K562 (cell line): ENCODE results near the gene TULP4. TPM values are rescaled to one million over a fixed set of nuclear protein-coding genes. Genes with fewer than 3 reads are reported as not detected.

Experiments
- ADNP ChIP-seq: fragments of 200-800 bp; sonication (Bioruptor generic); IDR thresholded peaks from 2 replicates; pipeline ENCODE4 v1.6.1; 2016; ENCODE audit warnings: missing genetic modification characterization, missing compliant biosample characterization
- ARID1B ChIP-seq: fragments of 450-650 bp; IDR thresholded peaks from 2 replicates; pipeline ENCODE4 v1.6.1; 2016; ENCODE audit warnings: antibody characterized with exemption, mild to moderate bottlenecking, inconsistent platforms
- CBFA2T3 ChIP-seq: fragments of 450-650 bp; IDR thresholded peaks from 2 replicates; pipeline ENCODE4 v1.6.1; 2017
- CEBPZ ChIP-seq: fragments of 150-350 bp; IDR thresholded peaks from 2 replicates; pipeline ENCODE4 v1.6.1; 2014; ENCODE audit warnings: low read depth, mild to moderate bottlenecking, low read length, borderline replicate concordance
- COPS2 ChIP-seq: fragments of 450-650 bp; conservative IDR thresholded peaks from 2 replicates; pipeline ENCODE4 v1.6.1; 2016; ENCODE audit warnings: mild to moderate bottlenecking, moderate library complexity
- CREB1 ChIP-seq, 2 experiments: sonication (generic) in 1 of 2; formaldehyde crosslinking in 1 of 2; IDR thresholded peaks; 2 replicates each; pipeline versions ENCODE4 v1.6.1 to v1.8.0; 2012 to 2022; ENCODE audit warnings: inconsistent platforms in 1 of 2, mild to moderate bottlenecking in 1 of 2, missing genetic modification reagents in 1 of 2, moderate library complexity in 1 of 2
- FIP1L1 ChIP-seq: fragments of 200-400 bp; formaldehyde crosslinking; IDR thresholded peaks from 2 replicates; pipeline ENCODE4 v1.6.1; 2018; ENCODE audit warnings: mild to moderate bottlenecking, low read depth, low read length; ENCODE audit not compliant: poor library complexity, severe bottlenecking
- FOXK2 ChIP-seq, 2 experiments: fragments of 450-650 bp; IDR thresholded peaks in 1 of 2; conservative IDR thresholded peaks in 1 of 2; 2 replicates each; pipeline ENCODE4 v1.6.1; 2016; ENCODE audit warnings: low read depth in 2 of 2, mild to moderate bottlenecking in 1 of 2
- GTF2F1 ChIP-seq: IDR thresholded peaks from 2 replicates; pipeline ENCODE4 v1.6.1; 2011; ENCODE audit warnings: low read depth, low read length, improper control_type of control experiment
- KLF16 ChIP-seq: IDR thresholded peaks from 2 replicates; pipeline ENCODE4 v1.6.1; 2016; ENCODE audit warnings: antibody characterized with exemption
- MYNN ChIP-seq, 2 experiments: sonication (generic); formaldehyde crosslinking in 1 of 2; IDR thresholded peaks; 2 replicates each; pipeline versions ENCODE4 v1.5.0 to v1.6.1; 2016 to 2020; ENCODE audit warnings: antibody characterized with exemption in 1 of 2, missing genetic modification reagents in 1 of 2
- NONO ChIP-seq, 2 experiments: fragments of 200-400 bp in 1 of 2; fragments of 450-650 bp in 1 of 2; formaldehyde crosslinking in 1 of 2; IDR thresholded peaks; 2 replicates each; pipeline ENCODE4 v1.6.1; 2017; ENCODE audit warnings: low read depth in 2 of 2, mild to moderate bottlenecking in 2 of 2, moderate library complexity in 2 of 2, low read length in 1 of 2
- PCBP1 ChIP-seq: fragments of 200-400 bp; formaldehyde crosslinking; IDR thresholded peaks from 2 replicates; pipeline ENCODE4 v1.6.1; 2018; ENCODE audit warnings: mild to moderate bottlenecking, low read depth, low read length; ENCODE audit not compliant: poor library complexity, severe bottlenecking
- PHB2 ChIP-seq: fragments of 450-650 bp; IDR thresholded peaks from 2 replicates; pipeline ENCODE4 v1.6.1; 2017; ENCODE audit warnings: low read depth
- POLR3A ChIP-seq: IDR thresholded peaks from 2 replicates; pipeline ENCODE4 v1.6.1; 2011; ENCODE audit warnings: borderline replicate concordance, mild to moderate bottlenecking, moderate library complexity; ENCODE audit not compliant: insufficient read length, insufficient read depth; ENCODE audit errors: extremely low read depth
- PRMT5 ChIP-seq: sonication (generic); formaldehyde crosslinking; IDR thresholded peaks from 2 replicates; pipeline ENCODE4 v1.5.0; 2020; ENCODE audit warnings: missing genetic modification reagents
- RBFOX2 ChIP-seq: fragments of 200-400 bp; formaldehyde crosslinking; IDR thresholded peaks from 2 replicates; pipeline ENCODE4 v1.6.1; 2017; ENCODE audit warnings: low read depth, mild to moderate bottlenecking, low read length, moderate library complexity
- RBM17 ChIP-seq: fragments of 200-400 bp; formaldehyde crosslinking; IDR thresholded peaks from 2 replicates; pipeline ENCODE4 v1.6.1; 2017; ENCODE audit warnings: low read depth, mild to moderate bottlenecking, low read length, borderline replicate concordance
- RCOR1 ChIP-seq, 2 experiments: IDR thresholded peaks; 2 replicates each; pipeline ENCODE4 v1.6.1; 2012; ENCODE audit warnings: low read depth in 2 of 2, low read length in 2 of 2, borderline replicate concordance in 1 of 2, improper control_type of control experiment in 1 of 2
- SMAD1 ChIP-seq: fragments of 150-350 bp; IDR thresholded peaks from 2 replicates; pipeline ENCODE4 v1.6.1; 2014; ENCODE audit warnings: low read length, low read depth; ENCODE audit not compliant: partially characterized antibody
- SRSF3 ChIP-seq: fragments of 200-400 bp; formaldehyde crosslinking; IDR thresholded peaks from 2 replicates; pipeline ENCODE4 v1.6.1; 2016; ENCODE audit warnings: mild to moderate bottlenecking, low read length, moderate library complexity; ENCODE audit not compliant: insufficient read depth
- TSC22D4 ChIP-seq: fragments of 450-650 bp; IDR thresholded peaks from 2 replicates; pipeline ENCODE4 v1.6.1; 2016; ENCODE audit warnings: missing genetic modification characterization, missing biosample characterization, control low read depth
- ZNF146 ChIP-seq: IDR thresholded peaks from one replicate; pipeline ENCODE4 v1.6.1; 2018; ENCODE audit warnings: missing compliant biosample characterization; ENCODE audit not compliant: unreplicated experiment
- ZNF212 ChIP-seq: fragments of 450-650 bp; formaldehyde crosslinking; IDR thresholded peaks from 2 replicates; pipeline ENCODE4 v1.4.0; 2020; ENCODE audit warnings: mild to moderate bottlenecking
- ZNF655 ChIP-seq: fragments of 250-450 bp; sonication (Bioruptor Pico); IDR thresholded peaks from 2 replicates; pipeline ENCODE4 v1.5.0; 2021
- ZNF766 ChIP-seq: fragments of 200-800 bp; sonication (Bioruptor generic); conservative IDR thresholded peaks from 2 replicates; pipeline ENCODE4 v1.6.1; 2016; ENCODE audit warnings: missing genetic modification characterization, missing compliant biosample characterization
- polyA plus RNA-seq, 8 experiments: library from polyadenylated mRNA; depleted of rRNA in 4 of 8; stranded (reverse) in 5 of 8; unstranded in 3 of 8; fragments of >200 nt; fragmentation: Nextera tagmentation in 2 of 8; fragmentation: Illumina TruSeq in 1 of 8; extraction: Ambion mirVana in 2 of 8; extraction: Trizol in 1 of 8; gene quantifications; 2 replicates each; pipeline versions ENCODE4 v1.2.1 to v1.2.3, GENCODE V29; 2011 to 2014; ENCODE audit warnings: inconsistent platforms in 1 of 8, missing spikeins in 1 of 8
- total RNA-seq, 7 experiments: library from RNA; depleted of rRNA in 6 of 7; stranded (reverse); fragments of >200 nt in 6 of 7; fragmentation: Illumina TruSeq in 2 of 7; extraction: Trizol in 2 of 7; gene quantifications; 2 replicates each; pipeline versions ENCODE4 v1.2.1 to v1.2.3, GENCODE V29; 2011 to 2021; ENCODE audit warnings: low replicate concordance in 1 of 7

TULP4 gene
- total and polyA plus RNA-seq, 9 of the 15 experiments (the other 6 are each of a cell fraction or from before 2014, with no cell fraction given) = 1.2 to 50.4 (median 11.0) TPM

- TF ChIP-seq CEBPZ (no peak), ARID1B (peak; percentile 67; the same call in 1 of the 2 replicates), PHB2 (no peak), RBM17 (no peak), COPS2 (no peak), ZNF146 (no peak), MYNN (IDR thresholded peaks at IDR 0.05) (no peak), MYNN (CRISPR knock-in tag; IDR thresholded peaks at IDR 0.05) (no peak), NONO (IDR thresholded peaks at IDR 0.05; ENCODE audit: low read depth in 2 of 2, low read length in 1 of 2) (no peak), FOXK2 (conservative IDR thresholded peaks at IDR 0.05 in 1 of 2, IDR thresholded peaks at IDR 0.05 in 1 of 2; ENCODE audit: low read depth in 2 of 2) (peak; percentile 86 to 96), ADNP (tag) (no peak), PRMT5 (no peak), FIP1L1 (no peak), SMAD1 (no peak), ZNF766 (CRISPR knock-in tag) (0 out of 2 replicates have a peak, but pooled peaks have one; percentile 29), RBFOX2 (no peak), ZNF655 (CRISPR knock-in tag) (no peak), CREB1 (IDR thresholded peaks at IDR 0.05) (no peak), CREB1 (CRISPR knock-in tag; IDR thresholded peaks at IDR 0.05) (no peak), RCOR1 (IDR thresholded peaks at IDR 0.05; ENCODE audit: borderline replicate concordance in 1 of 2, low read depth in 2 of 2, low read length in 2 of 2) (peak in 1 of 2 experiments; percentile 85; a peak in 2 of 4 replicates), PCBP1 (no peak), KLF16 (no peak), TSC22D4 (tag) (no peak), GTF2F1 (no peak), POLR3A (no peak), ZNF212 (no peak), CBFA2T3 (peak; percentile 16; the same call in 1 of the 2 replicates), SRSF3 (no peak)
These were observed 54.1 kb downstream of the TULP4 start (continued) for GRCh38 chr6:158366363-158366762.
